Measurements from ENCODE around the gene ROBO2. TPM values are rescaled to one million over a fixed set of nuclear protein-coding genes. Genes with fewer than 3 reads are reported as not detected.
A peak's percentile ranks its signal among the peaks of the same experiment; 100 is the strongest.

ROBO2 gene
- total and polyA plus RNA-seq, 8 donors, result 0.65 to 4.3 (median 1.6) TPM

GRCh38 chr3:77186319-77186718 lies 146.4 kb downstream of the ROBO2 start:
- intact Hi-C loops (cut with DNase I), result no loop called here
- H3K36me3 ChIP-seq, result no peaks in the 10 kb centered on the region
- H3K9me3 ChIP-seq, result no peaks in the 10 kb centered on the region
- TF ChIP-seq CTCF (IDR thresholded peaks at IDR 0.05), result no peak
- WGBS, 2 donors, result 52 to 78% methylated on average over 1 of the region's 1 CpG
- no peak for FAIRE-seq
- H3K27me3 ChIP-seq, result no peaks in the 10 kb centered on the region
- no peak for DNase-seq
- H3K4me3 ChIP-seq, result peak overlapping the region in 1 of 4 donors; percentile 2
- no peak overlapping the region for H3K27ac ChIP-seq
- no peaks in the 10 kb centered on the region for H3K4me1 ChIP-seq
- peak in 1 of 4 donors; percentile 36 for ATAC-seq

- Histone ChIP-seq H3K27me3 (no peaks in the 10 kb centered on the region), H3K27ac (no peak overlapping the region), H3K4me3 (peak overlapping the region in 1 of 4 donors; percentile 2), H3K4me1 (no peaks in the 10 kb centered on the region), H3K36me3 (no peaks in the 10 kb centered on the region), H3K9me3 (no peaks in the 10 kb centered on the region)
- intact Hi-C loops (cut with DNase I), result no loop called here
- ATAC-seq (peak in 3 of 4 donors; percentile 50 to 71 (median 57)), FAIRE-seq (no peak), DNase-seq (no peak)
- no peak for TF ChIP-seq CTCF (IDR thresholded peaks at IDR 0.05)
- 32 to 38% methylated on average over 4 of the region's 4 CpGs for WGBS, 2 donors
Observed at GRCh38 chr3:77186728-77187127, 146.8 kb downstream of the ROBO2 start.

GRCh38 chr3:77188210-77188609 lies 148.3 kb downstream of the ROBO2 start:
- ATAC-seq (no peak), FAIRE-seq (no peak), DNase-seq (no peak)
- no peaks in the 10 kb centered on the region for H3K27me3 ChIP-seq
- no peaks in the 10 kb centered on the region for H3K4me1 ChIP-seq
- intact Hi-C loops (cut with DNase I), result no loop called here
- TF ChIP-seq CTCF (IDR thresholded peaks at IDR 0.05), result no peak
- H3K27ac ChIP-seq, result no peak overlapping the region
- WGBS, 2 donors, result 79 to 85% methylated on average over 2 of the region's 2 CpGs
- H3K9me3 ChIP-seq, result no peaks in the 10 kb centered on the region
- H3K36me3 ChIP-seq, result no peaks in the 10 kb centered on the region
- H3K4me3 ChIP-seq, result no peak overlapping the region

GRCh38 chr3:77189258-77189657 lies 149.4 kb downstream of the ROBO2 start:
- FAIRE-seq (no peak), ATAC-seq (no peak), DNase-seq (no peak)
- Histone ChIP-seq H3K27ac (no peak overlapping the region), H3K27me3 (no peaks in the 10 kb centered on the region), H3K4me1 (no peaks in the 10 kb centered on the region), H3K9me3 (no peaks in the 10 kb centered on the region), H3K4me3 (no peak overlapping the region), H3K36me3 (no peaks in the 10 kb centered on the region)
- intact Hi-C loops (cut with DNase I), result no loop called here
- 32 to 33% methylated on average over 2 of the region's 2 CpGs for WGBS, 2 donors
- no peak for TF ChIP-seq CTCF (IDR thresholded peaks at IDR 0.05)

- WGBS, 2 donors, result 60 to 94% methylated on average over 2 of the region's 2 CpGs
- Histone ChIP-seq H3K27me3 (no peaks in the 10 kb centered on the region), H3K9me3 (no peaks in the 10 kb centered on the region), H3K4me3 (no peak overlapping the region), H3K4me1 (no peaks in the 10 kb centered on the region), H3K36me3 (no peaks in the 10 kb centered on the region), H3K27ac (no peak overlapping the region)
- DNase-seq (no peak), ATAC-seq (no peak), FAIRE-seq (no peak)
- intact Hi-C loops (cut with DNase I), result no loop called here
- TF ChIP-seq CTCF (IDR thresholded peaks at IDR 0.05), result no peak
Observed at GRCh38 chr3:77189684-77190083, 149.8 kb downstream of the ROBO2 start.

All from pancreas (tissue), 10 donors.